Prostate gland (tissue), 2 donors: Measurements from ENCODE around the gene RAB4B. TPM values are rescaled to one million over a fixed set of nuclear protein-coding genes. Genes with fewer than 3 reads are reported as not detected.

Experiments
- DNase-seq: peaks from one replicate; pipeline ENCODE4 v3.0.0-alpha.2; 2019; ENCODE audit warnings: low spot score
- H3K27ac ChIP-seq, 2 donors: fragments of 200-600 bp; sonication (generic); 2 replicates each; pipeline ENCODE4 v1.5.1; 2017 to 2019
- H3K27me3 ChIP-seq: fragments of 200-600 bp; sonication (generic); replicated peaks from 2 replicates; pipeline ENCODE4 v1.5.1; 2019; ENCODE audit not compliant: insufficient read depth
- H3K36me3 ChIP-seq, 2 donors: fragments of 200-600 bp; sonication (generic); 1 replicate in 1 of 2; 2 replicates in 1 of 2; pipeline versions ENCODE4 v1.5.1 to v1.8.1; 2017 to 2019
- H3K4me1 ChIP-seq: fragments of 200-600 bp; sonication (generic); replicated peaks from 2 replicates; pipeline ENCODE4 v1.5.1; 2019
- H3K4me3 ChIP-seq, 2 donors: fragments of 200-600 bp; sonication (generic); 2 replicates each; pipeline ENCODE4 v1.5.1; 2017 to 2019
- H3K9me3 ChIP-seq: fragments of 200-600 bp; sonication (generic); 2 replicates; pipeline ENCODE4 v1.5.1; 2017
- POLR2A ChIP-seq: fragments of 450-650 bp; IDR thresholded peaks from one replicate; pipeline ENCODE4 v1.6.1; 2016; ENCODE audit warnings: antibody characterized with exemption, mild to moderate bottlenecking
- POLR2AphosphoS5 ChIP-seq: sonication (generic); formaldehyde crosslinking; IDR thresholded peaks from one replicate; pipeline ENCODE4 v1.6.1; 2017; ENCODE audit warnings: antibody characterized with exemption
- WGBS: methylation state at CpG from one replicate; pipeline ENCODE4 v1.1.5; 2018; 5-methylcytosine and 5-hydroxymethylcytosine counted together
- intact Hi-C: fragments of 100-400 bp; cut with DNase I; formaldehyde crosslinking; loops from one replicate; pipeline ENCODE4 v1.14.2; 2022
- total RNA-seq, 2 donors: library from RNA; depleted of rRNA; stranded (reverse); fragments of >200 nt; gene quantifications; one replicate each; pipeline ENCODE4 v1.1.0, GENCODE V29; 2016
- TF ChIP-seq, protein P1 (sequence below), 4 experiments: fragments of 200-600 bp in 2 of 4; fragments of 450-650 bp in 2 of 4; sonication (generic) in 2 of 4; IDR thresholded peaks; 1 replicate in 3 of 4; 2 replicates in 1 of 4; pipeline ENCODE4 v1.5.1; 2016 to 2019; ENCODE audit warnings: antibody characterized with exemption in 4 of 4, mild to moderate bottlenecking in 2 of 4, moderate library complexity in 2 of 4

Gene RAB4B
- total RNA-seq, 2 donors from 2014 or later = 44.8 to 51.7 TPM

GRCh38 chr19:40786060-40787037, 8.3 kb downstream of the RAB4B start:
- no peaks in the 10 kb centered on the region for H3K36me3 ChIP-seq
- H3K27ac ChIP-seq = no peak overlapping the region
- no peak overlapping the region for H3K4me3 ChIP-seq
- no peaks in the 10 kb centered on the region for H3K4me1 ChIP-seq
- TF ChIP-seq POLR2A (no peak), POLR2AphosphoS5 (no peak)
- TF ChIP-seq, protein P1, sequence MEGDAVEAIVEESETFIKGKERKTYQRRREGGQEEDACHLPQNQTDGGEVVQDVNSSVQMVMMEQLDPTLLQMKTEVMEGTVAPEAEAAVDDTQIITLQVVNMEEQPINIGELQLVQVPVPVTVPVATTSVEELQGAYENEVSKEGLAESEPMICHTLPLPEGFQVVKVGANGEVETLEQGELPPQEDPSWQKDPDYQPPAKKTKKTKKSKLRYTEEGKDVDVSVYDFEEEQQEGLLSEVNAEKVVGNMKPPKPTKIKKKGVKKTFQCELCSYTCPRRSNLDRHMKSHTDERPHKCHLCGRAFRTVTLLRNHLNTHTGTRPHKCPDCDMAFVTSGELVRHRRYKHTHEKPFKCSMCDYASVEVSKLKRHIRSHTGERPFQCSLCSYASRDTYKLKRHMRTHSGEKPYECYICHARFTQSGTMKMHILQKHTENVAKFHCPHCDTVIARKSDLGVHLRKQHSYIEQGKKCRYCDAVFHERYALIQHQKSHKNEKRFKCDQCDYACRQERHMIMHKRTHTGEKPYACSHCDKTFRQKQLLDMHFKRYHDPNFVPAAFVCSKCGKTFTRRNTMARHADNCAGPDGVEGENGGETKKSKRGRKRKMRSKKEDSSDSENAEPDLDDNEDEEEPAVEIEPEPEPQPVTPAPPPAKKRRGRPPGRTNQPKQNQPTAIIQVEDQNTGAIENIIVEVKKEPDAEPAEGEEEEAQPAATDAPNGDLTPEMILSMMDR (IDR thresholded peaks at IDR 0.05) = no peak
- no peaks in the 10 kb centered on the region for H3K9me3 ChIP-seq
- H3K27me3 ChIP-seq = no peaks in the 10 kb centered on the region
- intact Hi-C loops = no loop called here
- 86% methylated on average over 25 of the region's 25 CpGs for WGBS
- no peak for DNase-seq

- DNase-seq = no peak
- WGBS = 86% methylated on average over 7 of the region's 7 CpGs
- peak overlapping the region in 1 of 2 donors; percentile 53 for H3K27ac ChIP-seq
Observed at GRCh38 chr19:40791349-40791748, 13.3 kb downstream of the RAB4B start.

DNA sequence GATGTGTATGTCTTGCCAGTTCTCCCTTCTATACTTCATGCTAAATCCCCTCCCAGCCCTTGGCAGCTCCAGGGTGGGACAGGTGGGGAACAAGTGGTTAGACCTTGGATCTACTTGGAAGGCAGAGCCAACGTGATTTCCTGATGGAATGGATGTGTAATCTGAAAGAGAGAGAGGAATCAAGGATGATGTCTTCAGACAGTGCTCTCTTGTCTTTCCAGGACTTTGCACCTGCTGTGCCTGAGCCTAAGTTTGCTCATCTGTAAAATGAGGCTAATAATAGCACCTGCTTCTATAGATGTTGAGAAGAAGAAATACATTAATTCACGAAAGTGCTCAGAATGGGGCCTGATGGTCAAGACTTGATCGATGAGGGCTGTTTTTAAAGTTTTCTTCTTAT, 13.9 kb downstream of the RAB4B start:
- H3K36me3 ChIP-seq = no peaks in the 10 kb centered on the region
- no peak overlapping the region for H3K4me3 ChIP-seq
- no peak for TF ChIP-seq POLR2AphosphoS5
- TF ChIP-seq POLR2A = no peak
- TF ChIP-seq, protein P1 (IDR thresholded peaks at IDR 0.05) = no peak
- H3K9me3 ChIP-seq = no peaks in the 10 kb centered on the region
- DNase-seq = no peak
- peak overlapping the region; percentile 16 to 53 for H3K27ac ChIP-seq
- 69% methylated on average over 3 of the region's 3 CpGs for WGBS
- H3K27me3 ChIP-seq = no peaks in the 10 kb centered on the region
- intact Hi-C loops = no loop called here
- H3K4me1 ChIP-seq = no peaks in the 10 kb centered on the region

More at GRCh38 chr19:40791349-40791748, 13.3 kb downstream of the RAB4B start:
- Histone ChIP-seq H3K27me3 (no peaks in the 10 kb centered on the region), H3K4me3 (no peak overlapping the region), H3K9me3 (no peaks in the 10 kb centered on the region), H3K36me3 (no peaks in the 10 kb centered on the region), H3K4me1 (no peaks in the 10 kb centered on the region)
- intact Hi-C loops = no loop called here
- TF ChIP-seq POLR2AphosphoS5 (no peak), POLR2A (no peak)
- TF ChIP-seq, protein P1 (IDR thresholded peaks at IDR 0.05) = no peak

- intact Hi-C loops = loop anchor here (2.0 kb wide), 1 partner anchor 81 kb away; the partner anchor contains the start of genes COQ8B and ITPKC
- Histone ChIP-seq H3K4me3 (no peak overlapping the region), H3K4me1 (peaks cover 19% of the 10 kb centered on the region), H3K9me3 (no peaks in the 10 kb centered on the region), H3K27ac (peak overlapping the region; percentile 88 to 97), H3K27me3 (no peaks in the 10 kb centered on the region), H3K36me3 (peaks cover 0 to 6% of the 10 kb centered on the region in 2 donors)
- 94% methylated on average over 14 of the region's 14 CpGs for WGBS
- TF ChIP-seq POLR2A (no peak), POLR2AphosphoS5 (no peak)
- TF ChIP-seq, protein P1 (IDR thresholded peaks at IDR 0.05) = no peak
- no peak for DNase-seq
Observed at GRCh38 chr19:40797166-40797962, 19.3 kb downstream of the RAB4B start.
